Heart left ventricle (tissue), 16 donors: ENCODE data around the gene STK16. TPM values are rescaled to one million over a fixed set of nuclear protein-coding genes. Genes with fewer than 3 reads are reported as not detected.
A peak's percentile ranks its signal among the peaks of the same experiment; 100 is the strongest.

Experiments used
- ATAC-seq, 4 donors: fragments of 200-7000 bp; cut with Tn5 transposase; one replicate each; pipeline ENCODE4 v1.9.1; 2020 to 2022; ENCODE audit warnings: moderate library complexity in 4 of 4, mild to moderate bottlenecking in 3 of 4, moderate number of reproducible peaks in 1 of 4
- DNase-seq, 5 donors: peaks; one replicate each; pipeline ENCODE4 v3.0.0-alpha.2; 2020
- H3K27ac ChIP-seq, 12 donors: fragments of 200-600 bp; sonication (generic) in 4 of 12; one replicate each; pipeline versions ENCODE4 v1.5.0 to v1.8.0; 2016 to 2022; ENCODE audit warnings: mild to moderate bottlenecking in 2 of 12
- H3K27me3 ChIP-seq, 9 donors: fragments of 200-600 bp; sonication (generic) in 2 of 9; one replicate each; pipeline versions ENCODE4 v1.5.1 to v1.8.0; 2016 to 2022; ENCODE audit warnings: mild to moderate bottlenecking in 3 of 9
- H3K36me3 ChIP-seq, 9 donors: fragments of 200-600 bp; sonication (generic) in 2 of 9; one replicate each; pipeline versions ENCODE4 v1.5.0 to v1.8.0; 2018 to 2022; ENCODE audit warnings: mild to moderate bottlenecking in 2 of 9
- H3K4me1 ChIP-seq, 12 donors: fragments of 200-600 bp; sonication (generic) in 4 of 12; one replicate each; pipeline versions ENCODE4 v1.5.0 to v1.8.0; 2016 to 2022; ENCODE audit warnings: mild to moderate bottlenecking in 3 of 12
- H3K4me3 ChIP-seq, 12 donors: fragments of 200-600 bp; sonication (generic) in 4 of 12; one replicate each; pipeline versions ENCODE4 v1.5.0 to v1.8.0; 2017 to 2022; ENCODE audit warnings: mild to moderate bottlenecking in 9 of 12, moderate library complexity in 4 of 12
- H3K9me3 ChIP-seq, 12 donors: fragments of 200-600 bp; sonication (generic) in 4 of 12; one replicate each; pipeline versions ENCODE4 v1.5.0 to v1.8.0; 2016 to 2022; ENCODE audit warnings: mild to moderate bottlenecking in 1 of 12
- POLR2A ChIP-seq, 2 donors: fragments of 450-650 bp; IDR thresholded peaks; one replicate each; pipeline ENCODE4 v1.6.1; 2017; ENCODE audit warnings: antibody characterized with exemption in 2 of 2, mild to moderate bottlenecking in 2 of 2, moderate library complexity in 2 of 2
- WGBS, 4 donors: extraction: QIAGEN DNeasy Blood & Tissue Kit in 2 of 4; methylation state at CpG; one replicate each; pipeline versions ENCODE4 v1.1.5 to v1.1.7; 2013 to 2018; 5-methylcytosine and 5-hydroxymethylcytosine counted together
- intact Hi-C, 10 donors: fragments of 100-400 bp; cut with DNase I; formaldehyde crosslinking; loops; one replicate each; pipeline versions ENCODE4 v1.11.1 to v1.14.2; 2022
- polyA plus RNA-seq, 2 donors: library from polyadenylated mRNA; stranded (reverse); fragments of 200-250 nt; gene quantifications; one replicate each; pipeline ENCODE4 v1.2.3, GENCODE V29; 2013
- total RNA-seq, 9 donors: library from RNA; depleted of rRNA in 2 of 9; stranded (reverse); fragments of >200 nt in 2 of 9; fragmentation: NEBNext Ultra II Directional in 3 of 9; extraction: Animal tissue kit (Norgen Biotek cat#: 25700) in 3 of 9; gene quantifications; one replicate each; pipeline versions ENCODE4 v1.1.0 to v1.2.4, GENCODE V29; 2016 to 2023
- TF ChIP-seq, protein P1 (sequence below), 12 donors: fragments of 200-600 bp; sonication (generic) in 4 of 12; IDR thresholded peaks; one replicate each; pipeline versions ENCODE4 v1.5.0 to v1.8.0; 2018 to 2022; ENCODE audit warnings: antibody characterized with exemption in 12 of 12, mild to moderate bottlenecking in 5 of 12
- donor health status: ischemic (EF 13 %, LVEDD 7.1; RV severe dilation, severe dysfunction).
- donor health status: healthy with polysubstance abuse.
- donor health status: DM: no; HTN: yes; CAD: no.
- donor health status: DM: no; HTN: no; CAD: no.
- donor health status: ischemic (EF 25% LVEDD 6.9; RV normal size, moderate dysfunction).
- donor health status: ischemic (EF 25% LVEDD 5.7; RV mildly dilated, moderate dysfunction).
- donor health status: healthy.
- donor health status: DM: yes; HTN: yes; CAD: no.
- donor health status: ischemic (EF 35%, LVEDD 5.7; RV mildly dilated, moderate dysfunction).
- donor health status: nonischemic (EF 11% LVEDD 7.7; RV severe dilation, severe dysfunction).
- donor health status: DM: yes; HTN: yes; CAD: no.
- donor health status: PGD.
- donor health status: ischemic (EF 29% LVEDD 5.4; RV normal size, mild dysfunction).
- donor health status: nonischemic (EF 23%, LVEDD 6.1; RV moderate dilation, normal function).

STK16 gene
- total and polyA plus RNA-seq, 11 donors = 13.8 to 31.6 (median 19.1) TPM

DNA sequence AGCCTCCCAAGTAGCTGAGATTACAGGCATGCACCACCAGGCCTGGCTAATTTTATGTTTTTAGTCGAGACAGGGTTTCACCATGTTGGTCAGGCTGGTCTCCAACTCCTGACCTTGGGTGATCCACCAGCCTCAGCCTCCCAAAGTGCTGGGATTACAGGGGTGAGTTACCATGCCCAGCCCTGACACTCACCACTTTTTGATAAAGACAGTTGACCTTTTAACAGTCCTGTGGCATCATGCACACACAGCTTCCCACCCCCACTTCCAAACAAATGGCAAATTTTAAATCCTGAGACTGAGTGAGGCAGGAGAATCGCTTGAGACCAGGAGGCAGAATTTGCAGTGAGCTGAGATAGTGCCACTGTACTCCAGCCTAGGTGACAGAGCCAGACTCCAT lies 27.7 kb downstream of the STK16 start:
- H3K4me3 ChIP-seq = no peak overlapping the region
- no peaks in the 10 kb centered on the region for H3K9me3 ChIP-seq
- no peaks in the 10 kb centered on the region for H3K36me3 ChIP-seq
- no peaks in the 10 kb centered on the region for H3K27me3 ChIP-seq
- peaks cover 2 to 27% (median 13%) of the 10 kb centered on the region in 12 donors for H3K4me1 ChIP-seq
- no peak for TF ChIP-seq POLR2A (IDR thresholded peaks at IDR 0.05)
- TF ChIP-seq, protein P1, sequence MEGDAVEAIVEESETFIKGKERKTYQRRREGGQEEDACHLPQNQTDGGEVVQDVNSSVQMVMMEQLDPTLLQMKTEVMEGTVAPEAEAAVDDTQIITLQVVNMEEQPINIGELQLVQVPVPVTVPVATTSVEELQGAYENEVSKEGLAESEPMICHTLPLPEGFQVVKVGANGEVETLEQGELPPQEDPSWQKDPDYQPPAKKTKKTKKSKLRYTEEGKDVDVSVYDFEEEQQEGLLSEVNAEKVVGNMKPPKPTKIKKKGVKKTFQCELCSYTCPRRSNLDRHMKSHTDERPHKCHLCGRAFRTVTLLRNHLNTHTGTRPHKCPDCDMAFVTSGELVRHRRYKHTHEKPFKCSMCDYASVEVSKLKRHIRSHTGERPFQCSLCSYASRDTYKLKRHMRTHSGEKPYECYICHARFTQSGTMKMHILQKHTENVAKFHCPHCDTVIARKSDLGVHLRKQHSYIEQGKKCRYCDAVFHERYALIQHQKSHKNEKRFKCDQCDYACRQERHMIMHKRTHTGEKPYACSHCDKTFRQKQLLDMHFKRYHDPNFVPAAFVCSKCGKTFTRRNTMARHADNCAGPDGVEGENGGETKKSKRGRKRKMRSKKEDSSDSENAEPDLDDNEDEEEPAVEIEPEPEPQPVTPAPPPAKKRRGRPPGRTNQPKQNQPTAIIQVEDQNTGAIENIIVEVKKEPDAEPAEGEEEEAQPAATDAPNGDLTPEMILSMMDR (IDR thresholded peaks at IDR 0.05) = no peak
- intact Hi-C loops = no loop called here
- H3K27ac ChIP-seq = peak overlapping the region in 4 of 12 donors; percentile 79 to 98 (median 90)
- ATAC-seq = peak in 1 of 4 donors; percentile 42
- peak in 1 of 5 donors; percentile 39 for DNase-seq
- 61 to 79% (median 62%) methylated on average over 2 of the region's 2 CpGs for WGBS, 4 donors

DNA sequence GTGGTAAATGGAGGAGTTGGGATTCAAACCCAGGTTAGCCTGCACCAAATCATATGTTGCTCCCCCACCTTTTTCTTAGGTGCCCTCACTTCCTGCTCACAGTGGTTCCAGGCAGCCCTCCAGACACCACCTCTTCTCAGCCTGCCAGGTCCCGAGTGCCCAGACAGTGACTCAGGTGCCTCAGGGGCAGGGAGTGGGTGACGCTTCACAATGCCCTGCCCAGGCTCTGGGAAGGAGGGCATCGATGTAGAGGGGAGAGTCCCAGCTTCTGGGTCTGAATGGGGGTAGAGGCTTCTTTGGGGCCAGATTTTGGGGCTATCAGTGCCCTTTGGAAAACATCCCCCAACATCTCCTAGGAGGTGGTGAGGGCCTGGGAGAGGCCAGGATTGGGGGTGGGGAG lies 28.7 kb downstream of the STK16 start:
- intact Hi-C loops = no loop called here
- H3K4me3 ChIP-seq = no peak overlapping the region
- H3K36me3 ChIP-seq = no peaks in the 10 kb centered on the region
- no peaks in the 10 kb centered on the region for H3K27me3 ChIP-seq
- no peaks in the 10 kb centered on the region for H3K9me3 ChIP-seq
- peak overlapping the region; percentile 55 to 98 (median 88) for H3K27ac ChIP-seq
- H3K4me1 ChIP-seq = peaks cover 7 to 36% (median 22%) of the 10 kb centered on the region in 12 donors
- DNase-seq = peak in 2 of 5 donors; percentile 9 to 43
- peak in 1 of 4 donors; percentile 21 for ATAC-seq
- WGBS, 4 donors = 65 to 76% (median 73%) methylated on average over 3 of the region's 3 CpGs
- TF ChIP-seq, protein P1 (IDR thresholded peaks at IDR 0.05) = no peak
- no peak for TF ChIP-seq POLR2A (IDR thresholded peaks at IDR 0.05)

DNA sequence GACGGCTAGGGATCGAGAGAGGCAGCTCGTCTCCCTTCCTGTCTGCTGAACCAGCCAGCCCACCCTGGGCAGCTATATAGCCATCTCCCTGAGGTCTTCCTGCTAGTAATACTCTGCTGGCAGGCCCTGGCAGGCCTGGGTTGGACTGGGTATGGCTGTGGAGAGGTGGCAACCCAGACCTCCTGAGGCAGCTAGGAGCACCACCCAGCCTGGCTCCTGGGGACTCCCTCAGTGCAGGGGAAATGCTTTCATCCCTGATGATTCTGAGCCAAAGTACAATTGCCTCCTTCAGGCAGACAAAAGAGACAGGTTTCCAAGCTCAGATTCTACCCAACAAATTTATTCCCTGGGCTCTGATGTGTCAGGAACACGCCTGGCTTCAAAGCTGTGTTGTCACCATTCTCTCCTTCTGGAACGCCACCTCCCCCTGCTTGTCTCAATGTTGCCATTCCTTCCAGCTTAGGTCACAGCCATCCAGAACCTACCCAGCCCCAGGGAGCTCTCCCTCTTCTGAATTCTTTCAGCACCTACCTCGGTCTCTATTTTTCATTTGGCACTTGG lies 29.2 kb downstream of the STK16 start:
- no peak overlapping the region for H3K4me3 ChIP-seq
- no peaks in the 10 kb centered on the region for H3K9me3 ChIP-seq
- peaks cover 7 to 33% (median 24%) of the 10 kb centered on the region in 12 donors for H3K4me1 ChIP-seq
- peak overlapping the region; percentile 55 to 98 (median 88) for H3K27ac ChIP-seq
- 4 to 33% (median 24%) methylated on average over 3 to 6 of the region's 6 CpGs for WGBS, 4 donors
- no peaks in the 10 kb centered on the region for H3K36me3 ChIP-seq
- DNase-seq = peak in 4 of 5 donors; percentile 54 to 77 (median 68)
- TF ChIP-seq, protein P1 (IDR thresholded peaks at IDR 0.05) = no peak
- TF ChIP-seq POLR2A (IDR thresholded peaks at IDR 0.05) = no peak
- peak; percentile 25 to 52 (median 45) for ATAC-seq
- intact Hi-C loops = no loop called here
- H3K27me3 ChIP-seq = no peaks in the 10 kb centered on the region

DNA sequence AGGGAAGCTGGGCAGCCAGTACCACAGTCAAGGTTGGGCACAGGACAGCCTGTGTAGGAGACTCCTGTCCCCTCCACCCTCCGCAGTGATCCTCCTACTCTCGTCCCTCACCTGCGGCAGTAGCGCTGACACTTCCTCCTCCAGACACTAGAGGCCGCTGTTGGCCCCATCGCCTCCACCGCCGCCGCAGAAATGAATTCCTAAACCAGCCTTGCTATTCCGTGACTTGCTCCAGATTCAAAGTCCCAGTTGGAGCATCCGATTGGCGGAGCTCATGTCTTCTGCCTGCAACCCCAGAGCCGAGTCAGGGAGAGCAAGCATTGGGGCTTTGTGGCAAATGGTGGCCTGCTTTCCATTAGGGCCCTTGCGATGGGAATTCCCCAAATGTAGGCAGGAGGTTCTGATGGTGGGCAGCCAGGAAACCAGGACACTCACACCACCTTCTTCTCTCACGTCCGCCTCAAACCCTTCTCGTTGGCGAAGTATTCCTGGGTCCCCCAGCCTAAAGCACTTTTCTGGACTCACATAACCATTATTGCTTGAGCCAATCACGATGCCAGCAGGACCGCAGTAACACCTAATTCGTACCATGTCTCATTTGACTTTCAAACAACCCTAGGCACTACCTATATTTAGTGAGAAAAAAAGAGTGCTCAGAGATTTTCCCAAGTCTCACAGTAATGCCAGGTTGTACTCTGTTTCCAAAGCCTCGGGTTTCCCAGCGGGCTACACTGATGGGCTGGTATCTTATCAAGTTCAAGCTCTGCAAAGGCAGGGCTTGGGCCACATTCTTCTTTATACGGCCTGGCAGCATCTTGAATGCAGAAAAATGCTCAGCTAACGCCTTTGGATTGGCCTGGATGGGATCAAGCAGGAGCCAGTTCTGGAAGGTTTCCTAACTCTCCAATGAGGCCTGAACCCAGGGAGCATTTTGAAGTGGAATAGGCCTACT lies 32.7 kb downstream of the STK16 start:
- Histone ChIP-seq H3K4me3 (peak overlapping the region in 6 of 12 donors; percentile 14 to 89 (median 46)), H3K9me3 (no peaks in the 10 kb centered on the region), H3K4me1 (peaks cover 7 to 50% (median 31%) of the 10 kb centered on the region in 12 donors), H3K27me3 (no peaks in the 10 kb centered on the region), H3K36me3 (peaks cover 0 to 28% (median 27%) of the 10 kb centered on the region in 9 donors), H3K27ac (peak overlapping the region; percentile 72 to 100 (median 99))
- TF ChIP-seq, protein P1 (IDR thresholded peaks at IDR 0.05) = peak; percentile 97 to 100 (median 98)
- no peak for TF ChIP-seq POLR2A (IDR thresholded peaks at IDR 0.05)
- DNase-seq = peak; percentile 75 to 88 (median 79)
- intact Hi-C loops = loop anchor here in 8 of 10 donors (1.0 to 5.0 kb wide), 9 partner anchors 16 to 489 kb away; partner anchors contain the start of genes CNPPD1 (in 5 of the 8), RETREG2 (in 3 of the 8), GLB1L (in 1 of the 8) and STK16 (in 1 of the 8)
- WGBS, 4 donors = 22 to 26% (median 25%) methylated on average over 24 to 25 of the region's 25 CpGs
- peak; percentile 2 to 34 (median 14) for ATAC-seq
